Small intestine (tissue), 7 donors: ENCODE measurements around the gene MYO7A. TPM values are rescaled to one million over a fixed set of nuclear protein-coding genes. Genes with fewer than 3 reads are reported as not detected.
A peak's percentile ranks its signal among the peaks of the same experiment; 100 is the strongest.
"Not testable (repeated sequence)": the region's sequence is repeated elsewhere in the genome, so short reads cannot be mapped to it uniquely, and the experiment has no call there.

Experiments used
- DNase-seq, 2 donors: peaks; one replicate each; pipeline versions ENCODE4 v3.0.0 to v3.0.0-alpha.2; 2013
- FAIRE-seq: peaks from 2 replicates; lab custom pipeline; 2012; peaks lifted over from hg19 to GRCh38; lab: Jason Lieb, UNC
- H3K27ac ChIP-seq, 3 donors: one replicate each; pipeline ENCODE4 v1.5.1; 2013; ENCODE audit warnings: low read length in 2 of 3, mild to moderate bottlenecking in 2 of 3, control low read depth in 1 of 3, inconsistent platforms in 1 of 3, low read depth in 1 of 3, moderate library complexity in 1 of 3
- H3K27me3 ChIP-seq, 3 donors: one replicate each; pipeline ENCODE4 v1.6.1; 2013; ENCODE audit warnings: low read length in 3 of 3, inconsistent platforms in 1 of 3; ENCODE audit not compliant: control insufficient read depth in 3 of 3, insufficient read depth in 3 of 3
- H3K36me3 ChIP-seq, 3 donors: one replicate each; pipeline ENCODE4 v1.6.1; 2013; ENCODE audit warnings: low read length in 3 of 3, inconsistent platforms in 1 of 3, low read depth in 1 of 3, mild to moderate bottlenecking in 1 of 3, moderate library complexity in 1 of 3; ENCODE audit not compliant: control insufficient read depth in 3 of 3, insufficient read depth in 2 of 3
- H3K4me1 ChIP-seq, 3 donors: one replicate each; pipeline ENCODE4 v1.6.1; 2013; ENCODE audit warnings: low read length in 2 of 3, inconsistent platforms in 1 of 3, low read depth in 1 of 3, mild to moderate bottlenecking in 1 of 3, moderate library complexity in 1 of 3; ENCODE audit not compliant: control insufficient read depth in 3 of 3, insufficient read depth in 2 of 3
- H3K4me3 ChIP-seq, 3 donors: one replicate each; pipeline ENCODE4 v1.5.1; 2013; ENCODE audit warnings: low read length in 3 of 3, control low read depth in 1 of 3, inconsistent platforms in 1 of 3, low read depth in 1 of 3, mild to moderate bottlenecking in 1 of 3, moderate library complexity in 1 of 3
- H3K9me3 ChIP-seq, 2 donors: one replicate each; pipeline ENCODE4 v1.6.1; 2013; ENCODE audit warnings: low read depth in 1 of 2, low read length in 1 of 2; ENCODE audit not compliant: control insufficient read depth in 2 of 2, insufficient read depth in 1 of 2
- WGBS, 3 donors: extraction: QIAGEN DNeasy Blood & Tissue Kit; methylation state at CpG; one replicate each; pipeline ENCODE4 v1.1.7; 2013; 5-methylcytosine and 5-hydroxymethylcytosine counted together
- polyA plus RNA-seq, 4 donors: library from polyadenylated mRNA; stranded (reverse) in 3 of 4; unstranded in 1 of 4; fragments of 200-250 nt in 3 of 4; fragments of 120-200 nt in 1 of 4; gene quantifications; one replicate each; pipeline versions ENCODE4 v1.2.1 to v1.2.3, GENCODE V29; 2013
- donor health status: healthy with polysubstance abuse.
- donor health status: control.
- donor health status: control.
- donor health status: Bipolar disorder and iron deficiency.
- donor health status: healthy.

MYO7A gene
- polyA plus RNA-seq, 4 donors: 1.4 to 74.2 (median 2.2) TPM

DNA sequence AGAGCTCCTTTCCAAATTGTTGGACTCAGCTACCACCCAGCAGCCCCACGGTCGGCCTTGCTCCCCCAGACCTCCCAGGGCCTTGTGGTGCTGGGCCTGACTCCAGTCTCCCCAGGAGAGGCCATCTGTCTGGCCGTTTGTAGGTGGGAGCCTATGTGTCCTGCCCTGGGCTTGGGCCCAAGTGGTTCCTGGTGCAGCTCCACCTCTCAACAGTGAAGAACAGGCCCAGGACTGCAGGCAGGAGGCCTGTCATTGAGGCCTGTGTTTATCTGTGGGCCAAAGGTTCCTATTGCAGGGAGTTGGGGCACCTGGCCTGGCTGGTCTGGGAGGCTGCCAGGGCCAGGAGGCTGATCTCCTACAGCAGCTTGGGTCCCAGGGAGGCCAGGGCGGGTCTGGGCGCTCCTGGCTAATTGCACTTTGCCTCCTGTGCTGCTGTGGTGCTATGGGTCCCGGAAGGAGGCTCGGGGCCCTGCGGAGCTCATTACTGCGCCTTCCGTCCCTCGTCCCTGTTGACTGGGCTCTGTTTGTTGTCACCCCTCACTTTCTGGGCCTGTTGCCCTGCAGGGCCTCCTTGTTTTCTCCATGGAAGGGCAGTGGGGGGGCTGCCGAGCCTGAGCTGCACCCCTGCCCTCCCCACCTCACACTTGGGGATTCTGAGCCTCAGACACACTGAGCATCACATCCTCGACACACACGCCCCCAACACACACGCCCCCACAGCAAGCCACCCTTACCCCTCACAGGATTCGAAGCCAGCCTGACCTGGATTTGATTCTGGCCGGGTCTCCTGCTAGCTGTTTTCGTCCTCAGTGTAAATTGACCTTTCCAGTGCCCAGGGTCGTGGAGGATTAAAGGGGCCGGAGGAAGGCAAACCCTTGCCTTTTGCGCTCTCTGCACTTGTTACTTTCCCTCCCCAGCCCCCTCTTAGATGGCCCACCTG is 32.2 kb upstream of the MYO7A start:
- DNase-seq (peak; percentile 91 to 98), FAIRE-seq (no peak)
- Histone ChIP-seq H3K4me1 (peaks cover 0 to 28% (median 4%) of the 10 kb centered on the region in 3 donors), H3K27me3 (no peaks in the 10 kb centered on the region), H3K9me3 (no peaks in the 10 kb centered on the region), H3K4me3 (no peak overlapping the region), H3K27ac (peak overlapping the region; percentile 74 to 96 (median 90)), H3K36me3 (peaks cover 0 to 58% (median 6%) of the 10 kb centered on the region in 3 donors)
- WGBS, 3 donors: 26 to 69% (median 46%) methylated on average over 21 of the region's 21 CpGs

DNA sequence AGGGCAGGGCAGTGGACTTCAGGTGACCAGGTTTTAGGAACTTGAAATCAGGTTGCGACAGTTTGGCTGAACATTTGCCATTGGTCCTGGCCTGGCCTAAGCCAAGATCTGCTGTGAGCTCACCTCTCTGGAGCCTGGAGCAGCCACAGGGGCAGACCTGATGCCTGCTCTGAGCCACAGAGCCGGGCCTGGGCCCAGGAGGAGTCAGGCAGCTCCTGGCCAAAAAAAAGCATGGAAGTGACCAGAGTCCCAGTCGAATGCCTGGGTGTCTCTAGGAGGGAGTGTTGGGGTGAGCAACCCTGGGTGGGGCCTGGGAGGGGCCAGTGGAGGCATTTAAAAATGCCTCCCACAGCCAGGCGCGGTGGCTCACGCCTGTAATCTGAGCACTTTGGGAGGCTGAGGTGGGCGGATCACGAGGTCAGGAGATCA is 31.4 kb upstream of the MYO7A start:
- 54 to 79% (median 72%) methylated on average over 7 to 8 of the region's 8 CpGs for WGBS, 3 donors
- no peak for FAIRE-seq
- Histone ChIP-seq H3K4me1 (peaks cover 0 to 26% (median 2%) of the 10 kb centered on the region in 3 donors), H3K4me3 (no peak overlapping the region), H3K36me3 (peaks cover 0 to 60% (median 10%) of the 10 kb centered on the region in 3 donors), H3K27me3 (no peaks in the 10 kb centered on the region), H3K27ac (peak overlapping the region; percentile 74 to 96 (median 81)), H3K9me3 (no peaks in the 10 kb centered on the region)
- no peak for DNase-seq

- FAIRE-seq, H3K9me3 ChIP-seq, H3K4me3 ChIP-seq, H3K27ac ChIP-seq, H3K27me3 ChIP-seq, DNase-seq: not testable (repeated sequence)
- Histone ChIP-seq H3K36me3 (peaks cover 0 to 61% (median 12%) of the 10 kb centered on the region in 3 donors), H3K4me1 (peaks cover 0 to 26% (median 2%) of the 10 kb centered on the region in 3 donors)
- WGBS, 3 donors: 71 to 73% (median 72%) methylated on average over 4 of the region's 4 CpGs
Observed at GRCh38 chr11:77097180-77097579, 30.9 kb upstream of the MYO7A start.

DNA sequence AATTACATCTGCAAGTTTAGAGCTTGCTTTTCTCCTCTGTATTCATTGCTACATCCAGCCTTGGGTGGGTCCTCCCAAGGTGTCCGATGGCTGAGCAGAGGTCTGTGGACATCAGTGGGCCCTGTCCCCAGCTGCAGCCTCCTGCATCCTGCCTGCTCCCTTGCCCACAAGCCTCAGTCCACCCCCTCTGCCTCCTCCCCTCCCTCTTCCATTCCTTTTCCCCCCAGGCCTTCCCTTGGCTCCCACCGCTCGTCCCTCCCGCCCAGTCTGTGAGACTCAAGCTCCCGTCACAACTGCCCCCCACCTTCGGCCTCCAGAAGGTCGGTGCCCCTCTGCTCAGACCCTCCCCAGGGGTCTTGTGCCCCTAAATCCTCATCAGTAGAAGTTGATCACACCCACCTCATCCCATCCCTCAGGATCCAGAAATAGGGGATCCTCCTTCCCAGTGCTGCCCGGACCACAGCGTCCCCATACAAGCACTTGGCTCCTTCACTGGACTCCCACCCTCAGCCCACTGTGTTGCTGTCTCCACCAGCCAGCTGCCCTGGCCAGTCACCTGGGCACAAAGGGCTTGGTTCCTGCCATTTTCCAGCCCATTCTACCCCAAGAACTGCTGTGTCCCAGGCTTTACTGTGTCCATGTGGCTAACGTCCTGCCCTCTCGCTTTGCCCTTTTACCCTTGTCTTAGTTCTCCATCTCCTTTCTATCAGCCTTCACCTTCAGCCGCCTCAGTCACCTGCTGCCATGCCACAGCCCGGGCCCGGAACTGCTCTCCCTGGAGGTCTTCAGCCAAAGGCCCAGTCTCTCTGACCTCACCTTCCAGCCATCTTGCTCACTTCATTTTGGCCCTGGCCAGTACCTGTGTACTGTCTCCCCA is 27.6 kb upstream of the MYO7A start:
- Histone ChIP-seq H3K4me1 (peaks cover 0 to 18% (median 0%) of the 10 kb centered on the region in 3 donors), H3K9me3 (no peaks in the 10 kb centered on the region), H3K27ac (no peak overlapping the region), H3K36me3 (peaks cover 6 to 63% (median 6%) of the 10 kb centered on the region in 3 donors), H3K4me3 (no peak overlapping the region), H3K27me3 (no peaks in the 10 kb centered on the region)
- FAIRE-seq: no peak
- no peak for DNase-seq
- WGBS, 3 donors: 94 to 96% (median 95%) methylated on average over 13 to 14 of the region's 14 CpGs

GRCh38 chr11:77101043-77101537 is 27.0 kb upstream of the MYO7A start:
- Histone ChIP-seq H3K27ac (no peak overlapping the region), H3K9me3 (no peaks in the 10 kb centered on the region), H3K27me3 (no peaks in the 10 kb centered on the region), H3K4me3 (no peak overlapping the region), H3K36me3 (peaks cover 6 to 65% (median 6%) of the 10 kb centered on the region in 3 donors), H3K4me1 (peaks cover 2 to 17% (median 2%) of the 10 kb centered on the region in 3 donors)
- FAIRE-seq (no peak), DNase-seq (peak in 1 of 2 donors; percentile 20)
- WGBS, 3 donors: 84 to 88% (median 88%) methylated on average over 5 of the region's 5 CpGs

DNA sequence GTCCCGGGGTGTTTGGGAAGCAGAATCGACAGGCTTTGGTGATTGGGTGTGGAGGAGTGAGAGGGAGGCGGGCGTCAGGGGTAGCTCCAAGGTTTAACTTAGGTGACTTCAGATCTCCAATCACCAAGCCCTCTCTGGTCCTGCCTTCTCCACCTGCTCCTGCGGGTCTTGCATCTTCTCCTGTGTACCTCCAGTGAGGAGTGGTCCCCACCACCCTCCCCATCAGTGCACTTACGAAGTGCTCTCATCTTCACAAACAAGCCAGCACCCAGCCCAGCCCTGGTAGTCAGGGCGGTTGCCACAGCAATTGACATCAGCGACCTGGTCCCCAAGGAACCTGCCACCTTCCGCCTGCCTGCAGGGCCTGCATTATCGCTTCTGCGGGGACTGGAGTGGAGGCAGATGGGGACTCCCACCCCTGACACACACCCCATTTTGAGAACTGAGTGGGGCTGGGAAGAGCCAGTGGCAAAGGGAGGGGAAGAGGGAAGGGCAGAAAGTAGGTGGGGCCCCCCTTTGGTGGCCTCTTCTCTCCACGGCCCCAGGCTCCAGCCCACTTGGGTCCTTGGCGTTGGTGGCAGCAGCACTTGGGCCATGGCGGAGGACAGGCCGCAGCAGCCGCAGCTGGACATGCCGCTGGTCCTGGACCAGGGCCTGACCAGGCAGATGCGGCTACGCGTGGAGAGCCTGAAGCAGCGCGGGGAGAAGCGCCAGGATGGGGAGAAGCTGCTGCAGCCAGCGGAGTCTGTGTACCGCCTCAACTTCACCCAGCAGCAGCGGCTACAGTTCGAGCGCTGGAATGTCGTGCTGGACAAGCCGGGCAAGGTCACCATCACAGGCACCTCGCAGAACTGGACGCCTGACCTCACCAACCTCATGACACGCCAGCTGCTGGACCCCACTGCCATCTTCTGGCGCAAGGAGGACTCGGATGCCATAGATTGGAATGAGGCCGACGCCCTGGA is 25.5 kb upstream of the MYO7A start, which contains the start of gene OMP:
Gene OMP (plus strand): TSS at position 595 of the 965 bp plus-strand sequence. CDS start 0 bp downstream, at position 595.
- Histone ChIP-seq H3K9me3 (no peaks in the 10 kb centered on the region), H3K27ac (no peak within 1 kb of the TSS), H3K27me3 (no peaks in the 10 kb centered on the region), H3K36me3 (peaks cover 6 to 72% (median 6%) of the 10 kb centered on the region in 3 donors), H3K4me1 (peaks cover 3 to 13% (median 11%) of the 10 kb centered on the region in 3 donors), H3K4me3 (no peak within 1 kb of the TSS)
- DNase-seq: no peak
- no peak for FAIRE-seq
- 86 to 91% (median 88%) methylated on average over 37 of the region's 37 CpGs for WGBS, 3 donors

- H3K4me3 ChIP-seq: no peak overlapping the region
- WGBS, 3 donors: 71 to 89% (median 83%) methylated on average over 2 of the region's 2 CpGs
- no peaks in the 10 kb centered on the region for H3K27me3 ChIP-seq
- H3K36me3 ChIP-seq: peaks cover 6 to 72% (median 6%) of the 10 kb centered on the region in 3 donors
- no peak for FAIRE-seq
- H3K9me3 ChIP-seq: no peaks in the 10 kb centered on the region
- peaks cover 5 to 18% (median 13%) of the 10 kb centered on the region in 3 donors for H3K4me1 ChIP-seq
- DNase-seq: no peak
- H3K27ac ChIP-seq: no peak overlapping the region
Observed at GRCh38 chr11:77103319-77103718, 24.7 kb upstream of the MYO7A start.
